HEK293 (cell line): ENCODE results near the gene PTPN5.
"Not testable (repeated sequence)": the region's sequence is repeated elsewhere in the genome, so short reads cannot be mapped to it uniquely, and the experiment has no call there.

Source experiments
- CTCF ChIA-PET: fragments of 350-600 bp; formaldehyde crosslinking; extraction: SDS; loops from one replicate; lab custom pipeline; 2021; ENCODE audit warnings: antibody characterized with exemption; lab: Yijun Ruan, JAX
- POLR2A ChIA-PET: fragments of 300-600 bp; formaldehyde crosslinking; extraction: SDS; loops from one replicate; lab custom pipeline; 2020; ENCODE audit warnings: antibody characterized with exemption, inconsistent platforms; lab: Yijun Ruan, JAX
- H3K27ac ChIP-seq: fragments of 200-500 bp; sonication (Bioruptor generic); 2 replicates; pipeline ENCODE4 v1.5.1; 2014; ENCODE audit warnings: low read depth, low read length, control low read depth, inconsistent platforms; ENCODE audit errors: extremely low read depth
- H3K36me3 ChIP-seq, 2 experiments: fragments of 200-500 bp in 1 of 2; sonication (Bioruptor generic) in 1 of 2; 1 replicate in 1 of 2; 2 replicates in 1 of 2; pipeline ENCODE4 v1.5.1; 2014 to 2017; ENCODE audit warnings: inconsistent platforms in 2 of 2, low read length in 2 of 2; ENCODE audit not compliant: control insufficient read depth in 2 of 2, insufficient read depth in 1 of 2
- H3K4me1 ChIP-seq: fragments of 200-500 bp; sonication (Bioruptor generic); 2 replicates; pipeline ENCODE4 v1.5.1; 2014; ENCODE audit warnings: mild to moderate bottlenecking, low read length, inconsistent platforms; ENCODE audit not compliant: control insufficient read depth, insufficient read depth
- H3K4me3 ChIP-seq: 2 replicates; pipeline ENCODE4 v1.5.1; 2011; ENCODE audit warnings: low read depth, mild to moderate bottlenecking, control low read depth, low read length, moderate library complexity
- H3K9me3 ChIP-seq: fragments of 200-500 bp; sonication (Bioruptor generic); 2 replicates; pipeline ENCODE4 v1.5.1; 2014; ENCODE audit warnings: low read depth, low read length, inconsistent platforms; ENCODE audit not compliant: control insufficient read depth, insufficient read depth
- RBAK ChIP-seq: fragments of 450-650 bp; formaldehyde crosslinking; IDR thresholded peaks from 2 replicates; pipeline ENCODE4 v1.5.1; 2016; ENCODE audit warnings: missing biosample characterization, missing genetic modification characterization
- REPIN1 ChIP-seq: fragments of 450-650 bp; formaldehyde crosslinking; IDR thresholded peaks from 2 replicates; pipeline ENCODE4 v1.5.1; 2017; ENCODE audit warnings: missing biosample characterization, missing genetic modification characterization, low read depth
- ZBTB8A ChIP-seq: fragments of 450-650 bp; formaldehyde crosslinking; IDR thresholded peaks from 2 replicates; pipeline ENCODE4 v1.5.1; 2016; ENCODE audit warnings: missing biosample characterization, missing genetic modification characterization
- ZFHX2 ChIP-seq: fragments of 450-650 bp; formaldehyde crosslinking; conservative IDR thresholded peaks from 2 replicates; pipeline ENCODE4 v1.5.1; 2016; ENCODE audit warnings: missing biosample characterization, missing genetic modification characterization
- ZNF155 ChIP-seq: fragments of 450-650 bp; formaldehyde crosslinking; IDR thresholded peaks from 2 replicates; pipeline ENCODE4 v1.5.1; 2016; ENCODE audit warnings: missing biosample characterization, missing genetic modification characterization
- ZNF174 ChIP-seq: fragments of 450-650 bp; formaldehyde crosslinking; IDR thresholded peaks from 2 replicates; pipeline ENCODE4 v1.5.0; 2017; ENCODE audit warnings: missing biosample characterization, mild to moderate bottlenecking, missing genetic modification characterization
- ZNF19 ChIP-seq: fragments of 450-650 bp; formaldehyde crosslinking; IDR thresholded peaks from 2 replicates; pipeline ENCODE4; 2016; ENCODE audit warnings: missing biosample characterization, missing genetic modification characterization, low read depth
- ZNF292 ChIP-seq: fragments of 450-650 bp; formaldehyde crosslinking; IDR thresholded peaks from 2 replicates; pipeline ENCODE4 v1.5.1; 2016; ENCODE audit warnings: low read depth, missing biosample characterization, missing genetic modification characterization, borderline replicate concordance
- ZNF501 ChIP-seq: fragments of 450-650 bp; formaldehyde crosslinking; IDR thresholded peaks from 2 replicates; pipeline ENCODE4 v1.5.1; 2016; ENCODE audit warnings: missing biosample characterization, missing genetic modification characterization
- ZNF530 ChIP-seq: fragments of 450-650 bp; formaldehyde crosslinking; IDR thresholded peaks from 2 replicates; pipeline ENCODE4 v1.5.1; 2016; ENCODE audit warnings: low read depth, missing biosample characterization, missing genetic modification characterization
- ZNF623 ChIP-seq: fragments of 450-650 bp; formaldehyde crosslinking; IDR thresholded peaks from 2 replicates; pipeline ENCODE4 v1.5.1; 2016; ENCODE audit warnings: missing biosample characterization, missing genetic modification characterization
- TF ChIP-seq, protein P1 (sequence below): fragments of 450-650 bp; formaldehyde crosslinking; IDR thresholded peaks from 2 replicates; pipeline ENCODE4 v1.5.1; 2017; ENCODE audit warnings: missing biosample characterization, missing genetic modification characterization
- TF ChIP-seq, protein P2 (sequence below): fragments of 450-650 bp; formaldehyde crosslinking; IDR thresholded peaks from 2 replicates; pipeline ENCODE4 v1.5.1; 2017; ENCODE audit warnings: missing biosample characterization, missing genetic modification characterization
- TF ChIP-seq, protein P3 (sequence below): IDR thresholded peaks from 2 replicates; pipeline ENCODE4 v1.6.1; 2011; ENCODE audit warnings: mild to moderate bottlenecking, low read depth, low read length, borderline replicate concordance

The PTPN5 gene

DNA sequence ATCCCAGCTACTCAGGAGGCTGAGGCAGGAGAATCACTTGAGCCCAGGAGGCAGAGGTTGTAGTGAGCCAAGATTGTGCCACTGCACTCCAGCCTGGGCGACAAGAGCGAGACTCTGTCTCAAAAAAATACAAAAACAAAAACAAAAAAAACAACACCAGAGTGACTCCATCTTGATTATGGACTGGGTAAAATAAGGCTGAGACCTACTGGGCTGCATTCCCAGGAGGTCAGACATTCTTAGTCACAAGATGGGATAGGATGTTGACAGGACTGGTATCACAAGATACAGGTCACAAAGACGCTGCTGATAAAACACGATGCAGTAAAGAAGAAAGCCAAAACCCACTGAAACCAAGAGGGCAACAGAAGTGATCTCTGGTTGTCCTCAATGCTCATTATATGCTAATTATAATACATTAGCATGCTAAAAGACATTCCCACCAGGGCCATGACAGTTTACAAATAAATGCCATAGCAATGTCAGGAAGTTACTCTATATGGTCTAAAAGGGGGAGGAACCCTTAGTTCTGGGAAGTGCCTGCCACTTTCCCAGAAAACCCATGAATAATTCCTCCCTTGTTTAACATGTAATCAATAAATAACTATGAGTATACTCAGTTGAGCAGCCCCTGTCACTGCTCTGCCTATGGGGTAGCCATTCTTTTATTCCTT, 100.0 kb downstream of the PTPN5 start:
- H3K27ac ChIP-seq, POLR2A ChIA-PET: not testable (repeated sequence)
- CTCF ChIA-PET = interaction anchor here (0.5 kb wide), 1 partner anchor 84 kb away, joined by 3 read pairs; no protein-coding TSS in a partner anchor

DNA sequence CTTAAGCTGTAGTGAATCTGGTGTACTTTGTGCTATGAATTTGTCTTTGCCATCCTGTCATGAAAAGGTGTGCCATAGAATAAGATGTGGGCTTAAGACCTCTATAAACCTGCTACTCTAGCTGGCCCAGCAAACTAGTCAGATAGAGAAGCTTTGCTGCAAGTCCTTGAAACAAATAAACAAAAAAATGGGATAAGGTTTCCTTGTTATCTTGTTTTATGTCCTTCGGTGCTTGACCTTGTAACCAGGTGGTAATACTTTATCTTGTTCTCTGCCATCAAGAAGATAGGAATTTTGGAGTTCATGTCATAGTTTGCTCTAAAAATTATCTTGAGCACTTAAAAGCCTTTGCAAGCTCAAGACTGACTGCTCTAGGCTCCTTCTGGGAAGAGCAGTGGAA, 107.3 kb downstream of the PTPN5 start:
- no peaks in the 10 kb centered on the region for H3K9me3 ChIP-seq
- TF ChIP-seq ZNF292 (tag by site-specific recombination) (no peak), ZBTB8A (tag by site-specific recombination) (no peak), ZFHX2 (tag by site-specific recombination) (no peak), ZNF155 (no peak)
- TF ChIP-seq, protein P1, sequence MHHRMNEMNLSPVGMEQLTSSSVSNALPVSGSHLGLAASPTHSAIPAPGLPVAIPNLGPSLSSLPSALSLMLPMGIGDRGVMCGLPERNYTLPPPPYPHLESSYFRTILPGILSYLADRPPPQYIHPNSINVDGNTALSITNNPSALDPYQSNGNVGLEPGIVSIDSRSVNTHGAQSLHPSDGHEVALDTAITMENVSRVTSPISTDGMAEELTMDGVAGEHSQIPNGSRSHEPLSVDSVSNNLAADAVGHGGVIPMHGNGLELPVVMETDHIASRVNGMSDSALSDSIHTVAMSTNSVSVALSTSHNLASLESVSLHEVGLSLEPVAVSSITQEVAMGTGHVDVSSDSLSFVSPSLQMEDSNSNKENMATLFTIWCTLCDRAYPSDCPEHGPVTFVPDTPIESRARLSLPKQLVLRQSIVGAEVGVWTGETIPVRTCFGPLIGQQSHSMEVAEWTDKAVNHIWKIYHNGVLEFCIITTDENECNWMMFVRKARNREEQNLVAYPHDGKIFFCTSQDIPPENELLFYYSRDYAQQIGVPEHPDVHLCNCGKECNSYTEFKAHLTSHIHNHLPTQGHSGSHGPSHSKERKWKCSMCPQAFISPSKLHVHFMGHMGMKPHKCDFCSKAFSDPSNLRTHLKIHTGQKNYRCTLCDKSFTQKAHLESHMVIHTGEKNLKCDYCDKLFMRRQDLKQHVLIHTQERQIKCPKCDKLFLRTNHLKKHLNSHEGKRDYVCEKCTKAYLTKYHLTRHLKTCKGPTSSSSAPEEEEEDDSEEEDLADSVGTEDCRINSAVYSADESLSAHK (tag by site-specific recombination) = no peak
- TF ChIP-seq, all 188 proteins: peak for 0
- ChIA-PET POLR2A (no interaction called here), CTCF (interaction anchor here (0.6 to 1.4 kb wide), 2 partner anchors 47 to 127 kb away, joined by 3 to 4 read pairs; no protein-coding TSS in a partner anchor)
- Histone ChIP-seq H3K27ac (no peak overlapping the region), H3K4me3 (no peak overlapping the region), H3K36me3 (no peaks in the 10 kb centered on the region), H3K4me1 (no peaks in the 10 kb centered on the region)

More for the DNA sequence above, 100.0 kb downstream of the PTPN5 start:
- not testable (repeated sequence) for H3K36me3 ChIP-seq, H3K4me1 ChIP-seq, H3K4me3 ChIP-seq, H3K9me3 ChIP-seq

DNA sequence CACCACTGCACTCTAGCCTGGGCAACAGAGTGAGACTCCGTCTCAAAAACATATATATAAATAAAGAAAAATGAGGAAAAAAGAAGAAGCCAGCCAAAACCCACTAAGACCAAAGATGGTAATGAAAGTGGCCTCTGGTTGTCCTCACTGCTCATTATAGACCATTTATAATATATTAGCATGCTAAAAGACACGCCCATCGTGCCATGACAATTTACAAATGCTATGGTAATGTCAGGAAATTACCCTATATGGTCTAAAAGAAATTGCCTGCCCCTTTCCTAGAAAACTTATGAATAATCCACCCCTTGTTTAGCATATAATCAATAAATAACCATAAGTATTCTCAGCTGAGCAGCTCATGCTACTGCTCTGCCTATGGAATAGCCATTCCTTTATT, 109.1 kb downstream of the PTPN5 start:
- Histone ChIP-seq H3K9me3 (no peaks in the 10 kb centered on the region), H3K36me3 (no peaks in the 10 kb centered on the region), H3K4me1 (no peaks in the 10 kb centered on the region), H3K27ac (no peak overlapping the region), H3K4me3 (no peak overlapping the region)
- POLR2A ChIA-PET = no interaction called here
- TF ChIP-seq ZNF501 (tag by site-specific recombination) (no peak), ZNF530 (no peak), RBAK (tag by site-specific recombination) (no peak), ZNF174 (tag by site-specific recombination) (no peak), ZNF623 (no peak), REPIN1 (tag by site-specific recombination) (no peak), ZNF19 (no peak)
- TF ChIP-seq, protein P2, sequence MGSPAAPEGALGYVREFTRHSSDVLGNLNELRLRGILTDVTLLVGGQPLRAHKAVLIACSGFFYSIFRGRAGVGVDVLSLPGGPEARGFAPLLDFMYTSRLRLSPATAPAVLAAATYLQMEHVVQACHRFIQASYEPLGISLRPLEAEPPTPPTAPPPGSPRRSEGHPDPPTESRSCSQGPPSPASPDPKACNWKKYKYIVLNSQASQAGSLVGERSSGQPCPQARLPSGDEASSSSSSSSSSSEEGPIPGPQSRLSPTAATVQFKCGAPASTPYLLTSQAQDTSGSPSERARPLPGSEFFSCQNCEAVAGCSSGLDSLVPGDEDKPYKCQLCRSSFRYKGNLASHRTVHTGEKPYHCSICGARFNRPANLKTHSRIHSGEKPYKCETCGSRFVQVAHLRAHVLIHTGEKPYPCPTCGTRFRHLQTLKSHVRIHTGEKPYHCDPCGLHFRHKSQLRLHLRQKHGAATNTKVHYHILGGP (tag by site-specific recombination) = no peak
- TF ChIP-seq, protein P3, sequence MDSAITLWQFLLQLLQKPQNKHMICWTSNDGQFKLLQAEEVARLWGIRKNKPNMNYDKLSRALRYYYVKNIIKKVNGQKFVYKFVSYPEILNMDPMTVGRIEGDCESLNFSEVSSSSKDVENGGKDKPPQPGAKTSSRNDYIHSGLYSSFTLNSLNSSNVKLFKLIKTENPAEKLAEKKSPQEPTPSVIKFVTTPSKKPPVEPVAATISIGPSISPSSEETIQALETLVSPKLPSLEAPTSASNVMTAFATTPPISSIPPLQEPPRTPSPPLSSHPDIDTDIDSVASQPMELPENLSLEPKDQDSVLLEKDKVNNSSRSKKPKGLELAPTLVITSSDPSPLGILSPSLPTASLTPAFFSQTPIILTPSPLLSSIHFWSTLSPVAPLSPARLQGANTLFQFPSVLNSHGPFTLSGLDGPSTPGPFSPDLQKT = no peak
- TF ChIP-seq, all 188 proteins: peak for 0
- CTCF ChIA-PET = interaction anchor here (1.1 kb wide), 1 partner anchor 31 kb away, joined by 5 read pairs; no protein-coding TSS in a partner anchor

DNA sequence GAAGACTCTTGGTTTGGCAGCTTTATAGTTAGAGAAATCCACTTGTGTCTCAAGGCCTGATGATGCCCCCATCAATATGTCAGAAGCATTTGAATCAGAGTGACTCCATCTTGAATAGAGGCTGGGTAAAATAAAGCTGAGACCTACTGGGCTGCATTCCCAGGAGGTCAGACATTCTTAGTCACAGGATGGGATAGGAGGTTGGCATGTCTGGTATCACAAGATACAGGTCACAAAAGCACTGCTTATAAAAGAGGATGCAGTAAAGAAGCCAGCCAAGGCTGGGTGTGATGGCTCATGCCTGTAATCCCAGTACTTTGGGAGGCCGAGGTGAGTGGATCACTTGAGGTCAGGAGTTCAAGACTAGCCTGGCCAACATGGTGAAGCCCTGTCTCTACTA, 109.6 kb downstream of the PTPN5 start:
- H3K36me3 ChIP-seq, POLR2A ChIA-PET, H3K4me1 ChIP-seq, H3K4me3 ChIP-seq, H3K9me3 ChIP-seq, H3K27ac ChIP-seq, CTCF ChIA-PET: not testable (repeated sequence)
